GM23338 (cell line): Measurements from ENCODE around the gene PLIN5. TPM values are rescaled to one million over a fixed set of nuclear protein-coding genes. Genes with fewer than 3 reads are reported as not detected.
A peak's percentile ranks its signal among the peaks of the same experiment; 100 is the strongest.

Experiments used
- ATAC-seq: fragments of 200-7000 bp; cut with Tn5 transposase; 3 replicates; pipeline ENCODE4 v1.9.1; 2020
- DNase-seq: peaks from one replicate; pipeline ENCODE4 v3.0.0-alpha.2; 2015; ENCODE audit warnings: low spot score
- H2AFZ ChIP-seq: fragments of 200-600 bp; sonication (generic); 2 replicates; pipeline ENCODE4 v1.8.0; 2016; ENCODE audit warnings: antibody characterized with exemption, mild to moderate bottlenecking, moderate library complexity
- H3F3A ChIP-seq: fragments of 200-600 bp; sonication (generic); replicated peaks from 2 replicates; pipeline ENCODE4 v1.8.0; 2017; ENCODE audit warnings: antibody characterized with exemption, mixed run types, low read depth
- H3K27ac ChIP-seq: fragments of 200-600 bp; sonication (generic); 2 replicates; pipeline ENCODE4 v1.6.1; 2016; ENCODE audit warnings: low read depth
- H3K27me3 ChIP-seq: fragments of 200-600 bp; sonication (generic); 2 replicates; pipeline ENCODE4 v1.8.0; 2016; ENCODE audit warnings: mild to moderate bottlenecking, mixed run types, moderate library complexity; ENCODE audit not compliant: insufficient read depth
- H3K36me3 ChIP-seq: fragments of 200-600 bp; sonication (generic); 2 replicates; pipeline ENCODE4 v1.8.0; 2016; ENCODE audit warnings: mild to moderate bottlenecking; ENCODE audit not compliant: insufficient read depth
- H3K4me1 ChIP-seq: fragments of 200-600 bp; sonication (generic); 2 replicates; pipeline ENCODE4 v1.8.0; 2016; ENCODE audit warnings: mild to moderate bottlenecking, moderate library complexity; ENCODE audit not compliant: insufficient read depth
- H3K4me2 ChIP-seq: fragments of 200-600 bp; sonication (generic); 2 replicates; pipeline ENCODE4 v1.7.1; 2017; ENCODE audit warnings: mixed run types
- H3K4me3 ChIP-seq: fragments of 200-600 bp; sonication (generic); 2 replicates; pipeline ENCODE4 v1.6.1; 2016; ENCODE audit warnings: mixed run types
- H3K79me2 ChIP-seq: fragments of 200-600 bp; sonication (generic); replicated peaks from 2 replicates; pipeline ENCODE4 v1.8.0; 2017; ENCODE audit warnings: mild to moderate bottlenecking; ENCODE audit not compliant: insufficient read depth
- H3K9me2 ChIP-seq: fragments of 200-600 bp; sonication (generic); 2 replicates; pipeline ENCODE4 v1.8.0; 2017; ENCODE audit not compliant: insufficient read depth
- H4K20me1 ChIP-seq: fragments of 200-600 bp; sonication (generic); replicated peaks from 2 replicates; pipeline ENCODE4 v1.8.0; 2017; ENCODE audit warnings: mild to moderate bottlenecking; ENCODE audit not compliant: insufficient read depth
- H3K27ac Mint-ChIP-seq: 2 replicates; pipeline ENCODE4 v1.8.0; 2020; ENCODE audit warnings: inconsistent platforms, mild to moderate bottlenecking, moderate library complexity, mixed read lengths
- H3K27me3 Mint-ChIP-seq: 3 replicates; pipeline ENCODE4 v1.8.0; 2022; ENCODE audit warnings: low read depth, mild to moderate bottlenecking, moderate library complexity, mixed read lengths, inconsistent platforms; ENCODE audit not compliant: insufficient read depth, poor library complexity
- H3K36me3 Mint-ChIP-seq: 3 replicates; pipeline ENCODE4 v1.8.0; 2021; ENCODE audit warnings: low read depth, mild to moderate bottlenecking, inconsistent platforms, moderate library complexity, mixed read lengths
- H3K4me1 Mint-ChIP-seq: 3 replicates; pipeline ENCODE4 v1.8.0; 2020; ENCODE audit warnings: mild to moderate bottlenecking, inconsistent platforms, mixed read lengths
- H3K4me3 Mint-ChIP-seq: 3 replicates; pipeline ENCODE4 v1.8.0; 2021; ENCODE audit warnings: moderate library complexity, mild to moderate bottlenecking, inconsistent platforms, mixed read lengths
- H3K9me3 Mint-ChIP-seq: 3 replicates; pipeline ENCODE4 v1.8.0; 2020; ENCODE audit warnings: moderate library complexity, mild to moderate bottlenecking, inconsistent platforms, mixed read lengths
- CTCF ChIP-seq, 2 experiments: fragments of 200-600 bp in 1 of 2; sonication (generic) in 1 of 2; conservative IDR thresholded peaks; 2 replicates each; pipeline versions ENCODE4 v1.5.1 to v1.6.1; 2016 to 2017; ENCODE audit warnings: antibody characterized with exemption in 2 of 2, low read depth in 2 of 2, mild to moderate bottlenecking in 2 of 2, moderate library complexity in 1 of 2
- ZNF114 ChIP-seq: fragments of 250-450 bp; sonication (Bioruptor Pico); IDR thresholded peaks from 2 replicates; pipeline ENCODE4 v1.5.0; 2020; ENCODE audit warnings: mild to moderate bottlenecking, moderate library complexity
- polyA plus RNA-seq: library from polyadenylated mRNA; unstranded; fragments of >200 nt; fragmentation: Nextera tagmentation; extraction: Ambion mirVana; gene quantifications from 2 replicates; pipeline ENCODE4 v1.2.1, GENCODE V29; 2016
- total RNA-seq: library from RNA; depleted of rRNA; stranded (reverse); fragments of >200 nt; shearing (Covaris generic); gene quantifications from 2 replicates; pipeline ENCODE4 v1.2.3, GENCODE V29; 2014
- TF ChIP-seq, protein P1 (sequence below): fragments of 250-450 bp; sonication (Bioruptor Pico); IDR thresholded peaks from 2 replicates; pipeline ENCODE4 v1.5.0; 2020; ENCODE audit warnings: mild to moderate bottlenecking, moderate library complexity

The PLIN5 gene
- total and polyA plus RNA-seq, 2 experiments from 2014 or later: 1.9 to 3.5 TPM

DNA sequence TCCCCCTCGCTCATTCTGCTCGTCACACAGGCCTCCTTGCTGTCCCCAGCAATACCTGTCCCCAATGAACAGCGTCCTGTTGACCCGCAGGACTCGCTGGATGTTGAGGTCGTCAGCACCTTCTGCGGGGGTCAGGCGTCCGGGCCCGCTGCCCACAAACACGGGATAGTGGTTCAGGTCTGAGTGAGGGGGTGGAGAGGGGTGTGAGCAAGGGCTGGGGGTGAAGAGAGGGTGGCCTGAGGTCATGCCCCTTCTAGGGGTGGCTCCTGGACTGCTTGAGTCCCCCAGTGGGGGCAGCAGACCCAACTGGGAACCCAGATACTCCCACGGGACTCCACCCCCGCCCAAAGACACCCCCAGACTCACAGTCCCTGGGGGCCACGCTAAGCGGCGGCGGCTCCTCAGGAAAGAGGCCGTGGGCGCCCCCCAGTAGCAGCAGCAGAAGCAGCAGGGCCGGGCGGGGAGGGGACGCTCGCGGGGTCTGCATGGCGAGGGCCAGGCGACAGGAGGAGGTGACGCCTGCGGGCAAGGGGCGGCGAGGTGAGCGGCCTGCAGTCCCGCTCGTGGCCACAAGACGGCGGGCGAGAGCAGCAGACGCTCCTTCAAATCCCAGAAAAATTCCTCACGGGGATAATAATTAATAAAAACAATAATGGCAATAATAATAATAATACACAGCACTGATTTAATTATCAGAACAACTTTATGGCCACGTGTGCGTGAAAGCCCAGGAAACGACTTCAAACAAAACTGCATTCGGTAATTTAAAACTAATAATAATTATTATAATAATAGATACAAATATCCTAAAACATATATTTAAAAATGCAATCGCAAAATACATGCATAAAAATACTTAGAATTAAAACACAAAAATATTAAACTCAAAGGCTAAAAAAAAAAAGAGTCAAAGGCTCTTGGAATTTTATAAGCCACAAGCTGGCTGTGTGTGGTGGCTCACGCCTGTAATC lies 23.2 kb upstream of the PLIN5 start:
- H3K27me3 Mint-ChIP-seq: peaks cover 18% of the 10 kb centered on the region
- peaks cover 22% of the 10 kb centered on the region for H3K36me3 Mint-ChIP-seq
- Histone ChIP-seq H2AFZ (no peak overlapping the region), H3K4me3 (peak overlapping the region; percentile 30; the same call in 1 of the 2 replicates), H3K27ac (no peak overlapping the region), H3K79me2 (no peaks in the 10 kb centered on the region), H3K27me3 (no peaks in the 10 kb centered on the region), H3K36me3 (no peaks in the 10 kb centered on the region), H3K9me2 (no peaks in the 10 kb centered on the region), H4K20me1 (peaks cover 13% of the 10 kb centered on the region; the same call in 1 of the 2 replicates), H3K4me2 (peak overlapping the region; percentile 60; the same call in 1 of the 2 replicates), H3K4me1 (no peaks in the 10 kb centered on the region; the same call in 1 of the 2 replicates), H3F3A (peaks cover 9% of the 10 kb centered on the region; the same call in 1 of the 2 replicates)
- ATAC-seq (peak; percentile 32), DNase-seq (peak; percentile 67)
- H3K4me1 Mint-ChIP-seq: peaks cover 7% of the 10 kb centered on the region; the same call in 2 of the 3 replicates
- peak; percentile 82 to 85 for TF ChIP-seq CTCF (conservative IDR thresholded peaks at IDR 0.05; ENCODE audit: low read depth in 2 of 2)
- no peak for TF ChIP-seq ZNF114
- TF ChIP-seq, protein P1, sequence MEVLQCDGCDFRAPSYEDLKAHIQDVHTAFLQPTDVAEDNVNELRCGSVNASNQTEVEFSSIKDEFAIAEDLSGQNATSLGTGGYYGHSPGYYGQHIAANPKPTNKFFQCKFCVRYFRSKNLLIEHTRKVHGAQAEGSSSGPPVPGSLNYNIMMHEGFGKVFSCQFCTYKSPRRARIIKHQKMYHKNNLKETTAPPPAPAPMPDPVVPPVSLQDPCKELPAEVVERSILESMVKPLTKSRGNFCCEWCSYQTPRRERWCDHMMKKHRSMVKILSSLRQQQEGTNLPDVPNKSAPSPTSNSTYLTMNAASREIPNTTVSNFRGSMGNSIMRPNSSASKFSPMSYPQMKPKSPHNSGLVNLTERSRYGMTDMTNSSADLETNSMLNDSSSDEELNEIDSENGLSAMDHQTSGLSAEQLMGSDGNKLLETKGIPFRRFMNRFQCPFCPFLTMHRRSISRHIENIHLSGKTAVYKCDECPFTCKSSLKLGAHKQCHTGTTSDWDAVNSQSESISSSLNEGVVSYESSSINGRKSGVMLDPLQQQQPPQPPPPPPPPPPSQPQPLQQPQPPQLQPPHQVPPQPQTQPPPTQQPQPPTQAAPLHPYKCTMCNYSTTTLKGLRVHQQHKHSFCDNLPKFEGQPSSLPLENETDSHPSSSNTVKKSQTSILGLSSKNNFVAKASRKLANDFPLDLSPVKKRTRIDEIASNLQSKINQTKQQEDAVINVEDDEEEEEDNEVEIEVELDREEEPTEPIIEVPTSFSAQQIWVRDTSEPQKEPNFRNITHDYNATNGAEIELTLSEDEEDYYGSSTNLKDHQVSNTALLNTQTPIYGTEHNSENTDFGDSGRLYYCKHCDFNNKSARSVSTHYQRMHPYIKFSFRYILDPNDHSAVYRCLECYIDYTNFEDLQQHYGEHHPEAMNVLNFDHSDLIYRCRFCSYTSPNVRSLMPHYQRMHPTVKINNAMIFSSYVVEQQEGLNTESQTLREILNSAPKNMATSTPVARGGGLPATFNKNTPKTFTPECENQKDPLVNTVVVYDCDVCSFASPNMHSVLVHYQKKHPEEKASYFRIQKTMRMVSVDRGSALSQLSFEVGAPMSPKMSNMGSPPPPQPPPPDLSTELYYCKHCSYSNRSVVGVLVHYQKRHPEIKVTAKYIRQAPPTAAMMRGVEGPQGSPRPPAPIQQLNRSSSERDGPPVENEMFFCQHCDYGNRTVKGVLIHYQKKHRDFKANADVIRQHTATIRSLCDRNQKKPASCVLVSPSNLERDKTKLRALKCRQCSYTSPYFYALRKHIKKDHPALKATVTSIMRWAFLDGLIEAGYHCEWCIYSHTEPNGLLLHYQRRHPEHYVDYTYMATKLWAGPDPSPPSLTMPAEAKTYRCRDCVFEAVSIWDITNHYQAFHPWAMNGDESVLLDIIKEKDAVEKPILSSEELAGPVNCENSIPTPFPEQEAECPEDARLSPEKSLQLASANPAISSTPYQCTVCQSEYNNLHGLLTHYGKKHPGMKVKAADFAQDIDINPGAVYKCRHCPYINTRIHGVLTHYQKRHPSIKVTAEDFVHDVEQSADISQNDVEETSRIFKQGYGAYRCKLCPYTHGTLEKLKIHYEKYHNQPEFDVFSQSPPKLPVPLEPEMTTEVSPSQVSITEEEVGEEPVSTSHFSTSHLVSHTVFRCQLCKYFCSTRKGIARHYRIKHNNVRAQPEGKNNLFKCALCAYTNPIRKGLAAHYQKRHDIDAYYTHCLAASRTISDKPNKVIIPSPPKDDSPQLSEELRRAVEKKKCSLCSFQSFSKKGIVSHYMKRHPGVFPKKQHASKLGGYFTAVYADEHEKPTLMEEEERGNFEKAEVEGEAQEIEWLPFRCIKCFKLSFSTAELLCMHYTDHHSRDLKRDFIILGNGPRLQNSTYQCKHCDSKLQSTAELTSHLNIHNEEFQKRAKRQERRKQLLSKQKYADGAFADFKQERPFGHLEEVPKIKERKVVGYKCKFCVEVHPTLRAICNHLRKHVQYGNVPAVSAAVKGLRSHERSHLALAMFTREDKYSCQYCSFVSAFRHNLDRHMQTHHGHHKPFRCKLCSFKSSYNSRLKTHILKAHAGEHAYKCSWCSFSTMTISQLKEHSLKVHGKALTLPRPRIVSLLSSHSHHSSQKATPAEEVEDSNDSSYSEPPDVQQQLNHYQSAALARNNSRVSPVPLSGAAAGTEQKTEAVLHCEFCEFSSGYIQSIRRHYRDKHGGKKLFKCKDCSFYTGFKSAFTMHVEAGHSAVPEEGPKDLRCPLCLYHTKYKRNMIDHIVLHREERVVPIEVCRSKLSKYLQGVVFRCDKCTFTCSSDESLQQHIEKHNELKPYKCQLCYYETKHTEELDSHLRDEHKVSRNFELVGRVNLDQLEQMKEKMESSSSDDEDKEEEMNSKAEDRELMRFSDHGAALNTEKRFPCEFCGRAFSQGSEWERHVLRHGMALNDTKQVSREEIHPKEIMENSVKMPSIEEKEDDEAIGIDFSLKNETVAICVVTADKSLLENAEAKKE (CRISPR knock-in tag): no peak
- no peak overlapping the region for H3K27ac Mint-ChIP-seq
- H3K9me3 Mint-ChIP-seq: no peaks in the 10 kb centered on the region
- H3K4me3 Mint-ChIP-seq: no peak overlapping the region
